Heart left ventricle (tissue), 13 donors: ENCODE data around the gene HS6ST1.

Experiments
- POLR2A ChIP-seq, 2 donors: fragments of 450-650 bp; IDR thresholded peaks; one replicate each; pipeline ENCODE4 v1.6.1; 2017; ENCODE audit warnings: antibody characterized with exemption in 2 of 2, mild to moderate bottlenecking in 2 of 2, moderate library complexity in 2 of 2
- TF ChIP-seq, protein P1 (sequence below), 12 donors: fragments of 200-600 bp; sonication (generic) in 4 of 12; IDR thresholded peaks; one replicate each; pipeline versions ENCODE4 v1.5.0 to v1.8.0; 2018 to 2022; ENCODE audit warnings: antibody characterized with exemption in 12 of 12, mild to moderate bottlenecking in 5 of 12
- donor health status: ischemic (EF 13 %, LVEDD 7.1; RV severe dilation, severe dysfunction).
- donor health status: DM: no; HTN: yes; CAD: no.
- donor health status: DM: no; HTN: no; CAD: no.
- donor health status: ischemic (EF 25% LVEDD 6.9; RV normal size, moderate dysfunction).
- donor health status: ischemic (EF 25% LVEDD 5.7; RV mildly dilated, moderate dysfunction).
- donor health status: ischemic (EF 35%, LVEDD 5.7; RV mildly dilated, moderate dysfunction).
- donor health status: nonischemic (EF 11% LVEDD 7.7; RV severe dilation, severe dysfunction).
- donor health status: DM: yes; HTN: yes; CAD: no.
- donor health status: PGD.
- donor health status: ischemic (EF 29% LVEDD 5.4; RV normal size, mild dysfunction).
- donor health status: nonischemic (EF 23%, LVEDD 6.1; RV moderate dilation, normal function).

DNA sequence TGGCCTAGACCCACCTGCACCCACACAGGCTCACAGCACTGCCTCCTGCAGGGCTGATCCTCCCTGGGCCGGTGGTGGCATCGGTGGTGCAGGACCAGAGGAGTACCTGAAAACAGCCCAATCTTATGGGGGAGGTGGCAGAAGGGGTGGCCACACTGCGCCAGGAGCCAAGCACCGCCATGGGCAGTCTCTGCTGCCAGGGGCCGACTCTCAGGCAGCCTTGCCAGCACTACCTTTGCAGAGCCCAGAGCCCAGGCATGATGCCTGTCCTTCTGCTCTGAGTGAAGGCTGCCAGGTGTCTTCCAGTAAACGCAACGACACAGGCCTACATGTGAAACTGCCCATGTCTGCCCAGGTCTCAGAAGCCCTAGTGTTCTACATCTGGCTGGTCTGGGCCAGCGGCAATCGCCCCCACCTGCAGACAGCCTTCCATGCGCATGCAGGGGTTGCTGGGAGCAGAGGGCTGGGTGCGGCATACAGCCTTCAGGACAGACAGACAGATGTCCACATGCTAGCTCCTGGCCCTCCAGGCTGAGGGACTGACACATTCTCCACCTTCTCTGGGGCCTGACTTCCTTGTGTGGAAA is 6.8 kb downstream of the HS6ST1 start:
- TF ChIP-seq, protein P1, sequence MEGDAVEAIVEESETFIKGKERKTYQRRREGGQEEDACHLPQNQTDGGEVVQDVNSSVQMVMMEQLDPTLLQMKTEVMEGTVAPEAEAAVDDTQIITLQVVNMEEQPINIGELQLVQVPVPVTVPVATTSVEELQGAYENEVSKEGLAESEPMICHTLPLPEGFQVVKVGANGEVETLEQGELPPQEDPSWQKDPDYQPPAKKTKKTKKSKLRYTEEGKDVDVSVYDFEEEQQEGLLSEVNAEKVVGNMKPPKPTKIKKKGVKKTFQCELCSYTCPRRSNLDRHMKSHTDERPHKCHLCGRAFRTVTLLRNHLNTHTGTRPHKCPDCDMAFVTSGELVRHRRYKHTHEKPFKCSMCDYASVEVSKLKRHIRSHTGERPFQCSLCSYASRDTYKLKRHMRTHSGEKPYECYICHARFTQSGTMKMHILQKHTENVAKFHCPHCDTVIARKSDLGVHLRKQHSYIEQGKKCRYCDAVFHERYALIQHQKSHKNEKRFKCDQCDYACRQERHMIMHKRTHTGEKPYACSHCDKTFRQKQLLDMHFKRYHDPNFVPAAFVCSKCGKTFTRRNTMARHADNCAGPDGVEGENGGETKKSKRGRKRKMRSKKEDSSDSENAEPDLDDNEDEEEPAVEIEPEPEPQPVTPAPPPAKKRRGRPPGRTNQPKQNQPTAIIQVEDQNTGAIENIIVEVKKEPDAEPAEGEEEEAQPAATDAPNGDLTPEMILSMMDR (IDR thresholded peaks at IDR 0.05): no peak
- TF ChIP-seq POLR2A (IDR thresholded peaks at IDR 0.05): no peak
